CD14-positive monocyte (primary cell): Measurements from ENCODE around the gene DRD5. TPM values are rescaled to one million over a fixed set of nuclear protein-coding genes. Genes with fewer than 3 reads are reported as not detected.

Experiments
- DNase-seq, 3 donors: peaks; one replicate each; pipeline ENCODE4 v3.0.0-alpha.2; 2011 to 2022
- H2AFZ ChIP-seq: 2 replicates; pipeline ENCODE4 v1.6.0; 2012; ENCODE audit warnings: mild to moderate bottlenecking, low read depth, low read length, inconsistent platforms; ENCODE audit not compliant: insufficient read depth, poor library complexity, severe bottlenecking
- H3K27ac ChIP-seq, 2 donors: 1 replicate in 1 of 2; 2 replicates in 1 of 2; pipeline ENCODE4 v1.5.1; 2012 to 2013; ENCODE audit warnings: low read length in 2 of 2, control low read depth in 1 of 2, inconsistent platforms in 1 of 2, low read depth in 1 of 2, mild to moderate bottlenecking in 1 of 2
- H3K27me3 ChIP-seq, 2 donors: one replicate each; pipeline versions ENCODE4 v1.6.0 to v1.6.1; 2011 to 2013; ENCODE audit warnings: low read length in 2 of 2; ENCODE audit not compliant: control insufficient read depth in 2 of 2, insufficient read depth in 2 of 2
- H3K36me3 ChIP-seq, 2 donors: replicated peaks in 1 of 2; 1 replicate in 1 of 2; 2 replicates in 1 of 2; pipeline versions ENCODE4 v1.5.1 to v1.6.1; 2012 to 2013; ENCODE audit warnings: low read length in 2 of 2, control low read depth in 1 of 2, inconsistent platforms in 1 of 2, mild to moderate bottlenecking in 1 of 2; ENCODE audit not compliant: insufficient read depth in 2 of 2, control insufficient read depth in 1 of 2
- H3K4me1 ChIP-seq, 2 donors: 1 replicate in 1 of 2; 2 replicates in 1 of 2; pipeline versions ENCODE4 v1.5.1 to v1.6.1; 2012 to 2013; ENCODE audit warnings: low read length in 2 of 2, control low read depth in 1 of 2, inconsistent platforms in 1 of 2, mild to moderate bottlenecking in 1 of 2, moderate library complexity in 1 of 2; ENCODE audit not compliant: insufficient read depth in 2 of 2, control insufficient read depth in 1 of 2
- H3K4me2 ChIP-seq: replicated peaks from 2 replicates; pipeline ENCODE3; 2012; ENCODE audit warnings: low read length, moderate library complexity, mild to moderate bottlenecking; ENCODE audit not compliant: poor library complexity, severe bottlenecking; ENCODE audit errors: extremely low read depth
- H3K4me3 ChIP-seq, 3 experiments: fragments of 200-600 bp in 1 of 3; sonication (generic) in 1 of 3; replicated peaks in 1 of 3; 1 replicate in 2 of 3; 2 replicates in 1 of 3; pipeline ENCODE4 v1.5.1; 2011 to 2013; ENCODE audit warnings: low read length in 3 of 3, mild to moderate bottlenecking in 3 of 3, control low read depth in 2 of 3, low read depth in 2 of 3, inconsistent platforms in 1 of 3, moderate library complexity in 1 of 3
- H3K79me2 ChIP-seq: 2 replicates; pipeline ENCODE4 v1.6.0; 2012; ENCODE audit warnings: mild to moderate bottlenecking, control low read depth, inconsistent platforms, low read length, moderate library complexity; ENCODE audit not compliant: insufficient read depth
- H3K9ac ChIP-seq: 2 replicates; pipeline ENCODE4 v1.6.0; 2017; ENCODE audit warnings: low read length, mild to moderate bottlenecking; ENCODE audit not compliant: insufficient read depth, poor library complexity, severe bottlenecking
- H3K9me3 ChIP-seq, 2 donors: replicated peaks in 1 of 2; 1 replicate in 1 of 2; 2 replicates in 1 of 2; pipeline versions ENCODE4 v1.5.1 to v1.6.1; 2012 to 2013; ENCODE audit warnings: low read length in 2 of 2, control low read depth in 1 of 2; ENCODE audit not compliant: control insufficient read depth in 1 of 2, insufficient read depth in 1 of 2
- H4K20me1 ChIP-seq: 2 replicates; pipeline ENCODE4 v1.6.0; 2012; ENCODE audit warnings: mild to moderate bottlenecking, low read length, control low read depth, moderate library complexity; ENCODE audit not compliant: insufficient read depth
- H3K27ac Mint-ChIP-seq, 7 donors: one replicate each; pipeline ENCODE4 v1.8.0; 2020; ENCODE audit warnings: mild to moderate bottlenecking in 7 of 7, mixed read lengths in 7 of 7, moderate library complexity in 6 of 7, inconsistent platforms in 2 of 7
- H3K27me3 Mint-ChIP-seq, 3 donors: one replicate each; pipeline ENCODE4 v1.8.0; 2021 to 2022; ENCODE audit warnings: low read depth in 3 of 3, mild to moderate bottlenecking in 3 of 3, mixed read lengths in 3 of 3, moderate library complexity in 3 of 3, inconsistent platforms in 1 of 3
- H3K36me3 Mint-ChIP-seq, 2 donors: one replicate each; pipeline ENCODE4 v1.8.0; 2020; ENCODE audit warnings: mixed read lengths in 2 of 2, inconsistent platforms in 1 of 2, mild to moderate bottlenecking in 1 of 2
- H3K4me1 Mint-ChIP-seq: one replicate; pipeline ENCODE4 v1.8.0; 2020; ENCODE audit warnings: mild to moderate bottlenecking, mixed read lengths
- H3K4me3 Mint-ChIP-seq, 2 donors: one replicate each; pipeline ENCODE4 v1.8.0; 2020; ENCODE audit warnings: mild to moderate bottlenecking in 2 of 2, mixed read lengths in 2 of 2, moderate library complexity in 1 of 2
- H3K9me3 Mint-ChIP-seq, 7 donors: one replicate each; pipeline ENCODE4 v1.8.0; 2020 to 2022; ENCODE audit warnings: mixed read lengths in 7 of 7, mild to moderate bottlenecking in 6 of 7, moderate library complexity in 6 of 7, inconsistent platforms in 2 of 7
- CTCF ChIP-seq: fragments of 200-600 bp; IDR thresholded peaks from one replicate; pipeline ENCODE4 v1.8.0; 2022; ENCODE audit warnings: antibody characterized with exemption, mild to moderate bottlenecking
- WGBS: methylation state at CpG from one replicate; pipeline ENCODE4 v1.1.5; 2013; ENCODE audit warnings: missing lambda C conversion rate; ENCODE audit not compliant: insufficient coverage; 5-methylcytosine and 5-hydroxymethylcytosine counted together
- intact Hi-C, 2 donors: fragments of 100-400 bp; cut with micrococcal nuclease; formaldehyde crosslinking; loops; one replicate each; pipeline versions ENCODE4 v1.15.0 to v1.15.1; 2023
- polyA plus RNA-seq, 3 donors: library from polyadenylated mRNA; depleted of rRNA in 1 of 3; unstranded in 2 of 3; stranded (reverse) in 1 of 3; fragments of 300-500 nt in 2 of 3; fragments of >200 nt in 1 of 3; fragmentation: Illumina TruSeq in 2 of 3; gene quantifications; 1 replicate in 2 of 3; 2 replicates in 1 of 3; pipeline ENCODE4 v1.2.3, GENCODE V29; 2012 to 2021

Gene DRD5
- polyA plus RNA-seq, 3 donors = not detected

GRCh38 chr4:9826551-9826950 lies 45.1 kb downstream of the DRD5 start:
- WGBS = no CpG with 5 or more reads among the region's 1 CpG
- H3K27me3 Mint-ChIP-seq = no peaks in the 10 kb centered on the region
- H3K27ac Mint-ChIP-seq = no peak overlapping the region
- H3K27ac ChIP-seq = no peak overlapping the region
- no peak for TF ChIP-seq CTCF
- no peaks in the 10 kb centered on the region for H3K9me3 ChIP-seq
- H4K20me1 ChIP-seq = no peaks in the 10 kb centered on the region
- no peak overlapping the region for H2AFZ ChIP-seq
- H3K4me1 ChIP-seq = no peaks in the 10 kb centered on the region
- DNase-seq = no peak
- no peak overlapping the region for H3K4me3 ChIP-seq
- H3K4me2 ChIP-seq = no peak overlapping the region
- H3K36me3 Mint-ChIP-seq = peaks cover 83 to 90% of the 10 kb centered on the region in 2 donors
- H3K9ac ChIP-seq = no peak overlapping the region
- no peaks in the 10 kb centered on the region for H3K79me2 ChIP-seq
- intact Hi-C loops = no loop called here
- H3K4me1 Mint-ChIP-seq = no peaks in the 10 kb centered on the region
- H3K27me3 ChIP-seq = no peaks in the 10 kb centered on the region
- H3K36me3 ChIP-seq = peaks cover 42 to 89% of the 10 kb centered on the region in 2 donors
- H3K9me3 Mint-ChIP-seq = peaks cover 0 to 1% (median 0%) of the 10 kb centered on the region in 7 donors
- no peak overlapping the region for H3K4me3 Mint-ChIP-seq

DNA sequence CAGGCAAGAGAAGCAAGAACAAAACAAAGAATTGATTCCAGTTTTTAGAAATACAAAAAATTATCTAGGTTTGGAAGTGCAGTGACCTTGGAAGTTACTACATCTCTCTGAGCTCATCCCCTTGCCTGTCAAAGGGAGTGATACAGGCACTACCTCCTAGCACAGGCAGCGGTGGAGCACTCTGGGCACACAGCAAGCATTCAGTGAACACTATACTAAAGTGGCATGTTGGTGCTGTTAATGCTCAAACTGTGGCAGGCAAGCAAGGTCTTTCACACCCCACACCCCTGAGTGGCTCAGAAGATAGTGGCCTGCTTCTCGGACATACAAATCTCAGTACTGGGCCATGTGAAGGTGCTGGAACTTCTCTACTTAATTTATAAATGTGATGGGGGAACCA lies 51.2 kb downstream of the DRD5 start:
- Histone ChIP-seq H3K27ac (no peak overlapping the region), H3K4me1 (no peaks in the 10 kb centered on the region), H3K4me2 (no peak overlapping the region), H3K9ac (no peak overlapping the region), H3K36me3 (peaks cover 53 to 90% of the 10 kb centered on the region in 2 donors), H3K4me3 (no peak overlapping the region), H3K79me2 (no peaks in the 10 kb centered on the region), H3K9me3 (no peaks in the 10 kb centered on the region), H4K20me1 (no peaks in the 10 kb centered on the region), H2AFZ (no peak overlapping the region), H3K27me3 (no peaks in the 10 kb centered on the region)
- no peak for TF ChIP-seq CTCF
- Mint-ChIP-seq H3K36me3 (peaks cover 80 to 93% of the 10 kb centered on the region in 2 donors), H3K27ac (no peak overlapping the region), H3K4me1 (no peaks in the 10 kb centered on the region), H3K9me3 (no peaks in the 10 kb centered on the region), H3K27me3 (no peaks in the 10 kb centered on the region), H3K4me3 (no peak overlapping the region)
- no CpG with 5 or more reads among the region's 2 CpGs for WGBS
- intact Hi-C loops = no loop called here
- no peak for DNase-seq
